SH-SY5Y (cell line): ENCODE results near the gene PCBD2.

Experiments
- GATA2 ChIP-seq: IDR thresholded peaks from 2 replicates; pipeline ENCODE4 v1.6.1; 2011; ENCODE audit warnings: mild to moderate bottlenecking, low read depth, low read length
- GATA3 ChIP-seq: IDR thresholded peaks from 2 replicates; pipeline ENCODE4 v1.6.1; 2011; ENCODE audit warnings: low read depth, mild to moderate bottlenecking, low read length, moderate library complexity

DNA sequence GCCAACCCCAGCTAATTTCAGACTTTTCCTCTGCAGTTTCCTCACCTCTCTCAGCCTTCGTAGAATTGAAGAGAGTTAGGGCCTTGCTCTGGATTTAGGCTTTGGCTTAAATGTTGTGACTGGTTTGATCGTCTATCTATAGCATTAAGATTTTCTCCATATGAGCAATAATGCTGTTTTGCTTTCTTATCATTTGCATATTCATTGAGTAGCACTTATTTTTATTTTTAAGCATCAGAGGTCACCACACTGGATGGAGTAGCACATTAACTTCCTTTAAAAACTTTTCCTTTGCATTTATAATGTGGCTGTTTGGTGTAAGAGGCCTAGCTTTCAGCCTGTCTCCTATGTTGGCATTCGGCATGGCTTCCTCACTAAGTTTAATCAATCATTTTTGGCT is 12.6 kb upstream of the PCBD2 start:
- TF ChIP-seq GATA3, result no peak
- no peak for TF ChIP-seq GATA2
